GM12878 (cell line): ENCODE results near the gene PLEKHN1. TPM values are rescaled to one million over a fixed set of nuclear protein-coding genes. Genes with fewer than 3 reads are reported as not detected.
A peak's percentile ranks its signal among the peaks of the same experiment; 100 is the strongest.

Experiments used
- ATAC-seq: fragments of 200-7000 bp; cut with Tn5 transposase; 3 replicates; pipeline ENCODE4 v1.9.1; 2020; ENCODE audit warnings: mild to moderate bottlenecking, moderate library complexity
- BruUV-seq: library from RNA; stranded (reverse); fragments of 400-500 nt; replicated peaks from 2 replicates; lab custom pipeline; 2021; lab: Mats Ljungman, UMichigan
- CTCF ChIA-PET: fragments of 300-600 bp; sonication (Branson Sonifier 250); formaldehyde crosslinking; extraction: SDS; loops from one replicate; lab custom pipeline; 2021; ENCODE audit warnings: inconsistent platforms; lab: Yijun Ruan, JAX
- POLR2A ChIA-PET: fragments of 350-600 bp; formaldehyde crosslinking; extraction: SDS; loops from one replicate; lab custom pipeline; 2021; ENCODE audit warnings: inconsistent platforms; lab: Charles Lee
- RAD21 ChIA-PET: fragments of 300-600 bp; sonication (Branson Sonifier 250); formaldehyde crosslinking; loops from one replicate; lab custom pipeline; 2023; ENCODE audit warnings: antibody characterized with exemption; ENCODE audit not compliant: unreplicated experiment; lab: Charles Lee
- SMC1A ChIA-PET: fragments of 300-600 bp; sonication (Branson Sonifier 250); formaldehyde crosslinking; loops from one replicate; lab custom pipeline; 2023; ENCODE audit not compliant: unreplicated experiment, uncharacterized antibody; lab: Charles Lee
- DNase-seq: peaks from one replicate; pipeline ENCODE4 v3.0.0-alpha.2; 2011; ENCODE audit warnings: low read depth, low spot score
- FAIRE-seq: peaks from 3 replicates; lab custom pipeline; 2011; peaks lifted over from hg19 to GRCh38; lab: Jason Lieb, UNC
- H2AFZ ChIP-seq: 2 replicates; pipeline ENCODE4 v1.6.0; 2011; ENCODE audit warnings: low read depth, low read length, control low read depth; ENCODE audit not compliant: control insufficient read depth
- H3K27ac ChIP-seq: 2 replicates; pipeline ENCODE4 v1.5.1; 2011; ENCODE audit warnings: control low read depth; ENCODE audit not compliant: control insufficient read depth, insufficient read depth
- H3K27me3 ChIP-seq, 2 experiments: replicated peaks in 1 of 2; 2 replicates each; pipeline versions ENCODE4 v1.6.0 to v1.6.1; 2011; ENCODE audit warnings: low read length in 1 of 2; ENCODE audit not compliant: control insufficient read depth in 2 of 2, insufficient read depth in 2 of 2
- H3K36me3 ChIP-seq, 2 experiments: 2 replicates each; pipeline ENCODE4 v1.5.1; 2011; ENCODE audit warnings: low read length in 1 of 2; ENCODE audit not compliant: control insufficient read depth in 2 of 2, insufficient read depth in 2 of 2
- H3K4me1 ChIP-seq: 2 replicates; pipeline ENCODE4 v1.6.1; 2011; ENCODE audit warnings: mild to moderate bottlenecking, low read length, moderate library complexity, mixed read lengths; ENCODE audit not compliant: control insufficient read depth, insufficient read depth
- H3K4me2 ChIP-seq: 2 replicates; pipeline ENCODE4 v1.6.0; 2011; ENCODE audit warnings: control low read depth; ENCODE audit not compliant: control insufficient read depth, insufficient read depth
- H3K4me3 ChIP-seq: fragments of 200-600 bp; sonication (generic); 2 replicates; pipeline ENCODE4 v1.5.1; 2016
- H3K79me2 ChIP-seq: 2 replicates; pipeline ENCODE4 v1.6.0; 2011; ENCODE audit warnings: low read length; ENCODE audit not compliant: control insufficient read depth, insufficient read depth
- H3K9ac ChIP-seq: 2 replicates; pipeline ENCODE4 v1.8.0; 2011; ENCODE audit warnings: low read length, control low read depth, mixed read lengths; ENCODE audit not compliant: control insufficient read depth, insufficient read depth
- H3K9me3 ChIP-seq: replicated peaks from 3 replicates; pipeline ENCODE4 v1.5.1; 2011; ENCODE audit warnings: mild to moderate bottlenecking, low read length; ENCODE audit not compliant: control insufficient read depth, insufficient read depth
- H4K20me1 ChIP-seq: 2 replicates; pipeline ENCODE4 v1.6.0; 2011; ENCODE audit not compliant: control insufficient read depth, insufficient read depth
- CEBPZ ChIP-seq: fragments of 150-350 bp; IDR thresholded peaks from 2 replicates; pipeline ENCODE4 v1.6.1; 2016; ENCODE audit warnings: low read depth, low read length
- CHD1 ChIP-seq: IDR thresholded peaks from 2 replicates; pipeline ENCODE4 v1.6.1; 2012; ENCODE audit warnings: low read depth, low read length, improper control_type of control experiment
- HSF1 ChIP-seq: fragments of 150-350 bp; IDR thresholded peaks from 2 replicates; pipeline ENCODE4 v1.6.1; 2014; ENCODE audit warnings: mild to moderate bottlenecking, low read depth, low read length
- RAD21 ChIP-seq: IDR thresholded peaks from 2 replicates; pipeline ENCODE4 v1.6.1; 2011; ENCODE audit warnings: mild to moderate bottlenecking, low read depth, low read length, moderate library complexity; ENCODE audit not compliant: insufficient read depth
- RAD51 ChIP-seq: fragments of 450-650 bp; IDR thresholded peaks from 2 replicates; pipeline ENCODE4 v1.6.1; 2016; ENCODE audit warnings: moderate library complexity, mild to moderate bottlenecking, inconsistent platforms
- REST ChIP-seq: IDR thresholded peaks from 2 replicates; pipeline ENCODE4 v1.6.1; 2012; ENCODE audit warnings: mild to moderate bottlenecking, low read depth, low read length
- SMARCA5 ChIP-seq: fragments of 450-650 bp; IDR thresholded peaks from 2 replicates; pipeline ENCODE4 v1.6.1; 2017; ENCODE audit warnings: mild to moderate bottlenecking
- YY1 ChIP-seq: IDR thresholded peaks from 2 replicates; pipeline ENCODE4 v1.6.1; 2011; ENCODE audit warnings: low read depth, mild to moderate bottlenecking, low read length
- WGBS: methylation state at CpG from one replicate; pipeline ENCODE4 v1.1.6; 2016; ENCODE audit warnings: low lambda C conversion rate; ENCODE audit not compliant: insufficient replicate concordance, insufficient coverage; ENCODE audit errors: missing lambda C conversion rate; 5-methylcytosine and 5-hydroxymethylcytosine counted together
- in situ Hi-C: fragments of 300-500 bp; cut with MboI; formaldehyde crosslinking; loops from 9 replicates; pipeline ENCODE4 v1.14.3; 2018; ENCODE audit warnings: mixed read lengths
- intact Hi-C: fragments of 100-400 bp; cut with micrococcal nuclease; formaldehyde crosslinking; loops from one replicate; pipeline ENCODE4 v1.14.2; 2022; ENCODE audit not compliant: unreplicated experiment
- polyA plus RNA-seq, 11 experiments: library from polyadenylated mRNA; depleted of rRNA in 4 of 11; unstranded in 6 of 11; stranded (reverse) in 5 of 11; fragments of >200 nt; fragmentation: Nextera tagmentation in 4 of 11; fragmentation: Illumina TruSeq in 1 of 11; extraction: Ambion mirVana in 4 of 11; extraction: Trizol in 1 of 11; gene quantifications; 1 replicate in 1 of 11; 2 replicates in 10 of 11; pipeline versions ENCODE4 v1.2.1 to v1.2.3, GENCODE V29; 2011 to 2016; ENCODE audit warnings: inconsistent platforms in 2 of 11, missing spikeins in 2 of 11, low read depth in 1 of 11
- total RNA-seq, 4 experiments: library from RNA; depleted of rRNA in 3 of 4; stranded (reverse); fragments of >200 nt in 3 of 4; fragmentation: Illumina TruSeq in 1 of 4; extraction: Trizol in 1 of 4; gene quantifications; 2 replicates each; pipeline versions ENCODE4 v1.2.1 to v1.2.3, GENCODE V29; 2013 to 2021

PLEKHN1 gene
- total and polyA plus RNA-seq, 10 of the 15 experiments (the other 5 are each of a cell fraction or from before 2014, with no cell fraction given): 0.04 to 0.26 (median 0.18) TPM; not detected in 6

- Histone ChIP-seq H3K4me3 (peak within 1 kb of the TSS; percentile 100), H3K9ac (peak within 1 kb of the TSS; percentile 94), H3K36me3 (peaks cover 6 to 16% of the 10 kb centered on the region in 2 experiments; a peak in 3 of 4 replicates), H3K4me1 (peaks cover 17% of the 10 kb centered on the region), H3K79me2 (peaks cover 20% of the 10 kb centered on the region), H3K4me2 (peak within 1 kb of the TSS; percentile 73), H3K27ac (peak within 1 kb of the TSS; percentile 70), H3K9me3 (no peaks in the 10 kb centered on the region), H2AFZ (peak within 1 kb of the TSS; percentile 76), H3K27me3 (no peaks in the 10 kb centered on the region), H4K20me1 (no peaks in the 10 kb centered on the region)
- FAIRE-seq: peak; percentile 80
- WGBS: 6% methylated on average over 58 of the region's 101 CpGs
- intact Hi-C loops (no loop called here), in situ Hi-C loops (no loop called here)
- peak; percentile 46 for DNase-seq
- BruUV-seq: TSS peak; percentile 82
- peak; percentile 91 for ATAC-seq
- RAD21 ChIA-PET: interaction anchor here (1.8 kb wide), 1 partner anchor 54 kb away, joined by 5 read pairs; no protein-coding TSS in a partner anchor
- SMC1A ChIA-PET: interaction anchor here (0.9 kb wide), 1 partner anchor 54 kb away, joined by 3 read pairs; no protein-coding TSS in a partner anchor
- CTCF ChIA-PET: interaction anchor here (1.0 to 1.5 kb wide), 7 partner anchors 11 to 105 kb away, joined by 3 to 5 read pairs (median 4); no protein-coding TSS in a partner anchor
- POLR2A ChIA-PET: interaction anchor here (0.6 to 0.8 kb wide), 2 partner anchors 53 to 566 kb away, joined by 3 read pairs; no protein-coding TSS in a partner anchor
- TF ChIP-seq CHD1 (no peak), RAD51 (no peak), CEBPZ (no peak), YY1 (peak; percentile 96), HSF1 (no peak), REST (no peak), RAD21 (no peak), SMARCA5 (no peak)
Measured at GRCh38 chr1:958823-959730, 7.2 kb upstream of the PLEKHN1 start, which contains the start of gene NOC2L. Gene NOC2L, minus strand, starts transcription at chr1:959256. Its CDS starts 16 bp downstream, at chr1:959240.
